ENCODE data around the gene GALK1. TPM values are rescaled to one million over a fixed set of nuclear protein-coding genes. Genes with fewer than 3 reads are reported as not detected.

GALK1 gene
- total and polyA plus RNA-seq, 2 of the 13 experiments (the other 11 are each of a cell fraction or from before 2014, with no cell fraction given): 59.9 to 93.6 TPM

DNA sequence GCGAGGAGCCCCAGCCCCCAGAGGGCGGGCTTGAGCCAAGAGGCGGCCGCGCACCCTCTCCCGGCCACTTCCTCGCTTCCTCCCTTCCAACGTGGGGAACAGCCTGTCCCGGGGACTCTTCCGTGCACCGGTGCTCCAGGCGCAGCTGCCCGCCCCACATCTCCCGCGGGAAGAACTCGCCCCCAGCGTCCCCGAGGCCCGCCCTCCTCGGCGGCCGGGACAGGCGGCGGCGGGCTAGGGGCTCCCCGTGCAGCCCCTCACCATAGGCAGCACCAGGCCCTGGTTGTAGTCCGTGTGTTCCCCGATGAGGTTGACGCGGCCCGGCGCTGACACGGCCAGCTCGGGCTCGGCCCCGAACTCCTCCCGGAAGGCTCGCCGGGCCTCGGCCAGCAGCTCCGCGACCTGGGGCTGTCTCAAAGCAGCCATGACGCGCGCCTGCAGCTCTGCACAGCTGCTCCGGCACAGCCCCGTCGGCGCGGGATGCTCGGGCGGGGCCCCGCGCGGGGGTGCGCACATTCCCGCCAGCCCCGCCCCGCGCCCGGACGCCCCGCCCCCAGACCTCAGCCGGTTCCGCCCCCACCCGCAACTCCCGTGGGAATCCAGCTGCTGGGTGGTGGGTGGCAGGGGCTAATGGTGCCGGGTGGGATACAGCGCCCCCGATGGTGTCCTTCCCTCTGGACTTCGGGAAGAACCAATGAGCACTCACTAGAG lies at the start of gene GALK1 (continued):
- TF ChIP-seq, protein P1, sequence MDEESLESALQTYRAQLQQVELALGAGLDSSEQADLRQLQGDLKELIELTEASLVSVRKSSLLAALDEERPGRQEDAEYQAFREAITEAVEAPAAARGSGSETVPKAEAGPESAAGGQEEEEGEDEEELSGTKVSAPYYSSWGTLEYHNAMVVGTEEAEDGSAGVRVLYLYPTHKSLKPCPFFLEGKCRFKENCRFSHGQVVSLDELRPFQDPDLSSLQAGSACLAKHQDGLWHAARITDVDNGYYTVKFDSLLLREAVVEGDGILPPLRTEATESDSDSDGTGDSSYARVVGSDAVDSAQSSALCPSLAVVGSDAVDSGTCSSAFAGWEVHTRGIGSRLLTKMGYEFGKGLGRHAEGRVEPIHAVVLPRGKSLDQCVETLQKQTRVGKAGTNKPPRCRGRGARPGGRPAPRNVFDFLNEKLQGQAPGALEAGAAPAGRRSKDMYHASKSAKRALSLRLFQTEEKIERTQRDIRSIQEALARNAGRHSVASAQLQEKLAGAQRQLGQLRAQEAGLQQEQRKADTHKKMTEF (CRISPR knock-in tag; IDR thresholded peaks at IDR 0.05): peak; percentile 3; the same call in 1 of the 2 replicates
- TF ChIP-seq ZNF451 (CRISPR knock-in tag; IDR thresholded peaks at IDR 0.05) (peak; percentile 59; the same call in 1 of the 2 replicates), ZNF232 (CRISPR knock-in tag; IDR thresholded peaks at IDR 0.05; ENCODE audit: borderline replicate concordance) (no peak), HCFC1 (IDR thresholded peaks at IDR 0.05; ENCODE audit: low read depth, low read length) (no peak), ZNF768 (CRISPR knock-in tag; IDR thresholded peaks at IDR 0.05) (peak; percentile 39; the same call in 1 of the 2 replicates), ZNF775 (CRISPR knock-in tag; IDR thresholded peaks at IDR 0.05; ENCODE audit: borderline replicate concordance) (no peak), ZSCAN20 (CRISPR knock-in tag; IDR thresholded peaks at IDR 0.05; ENCODE audit: borderline replicate concordance) (peak; percentile 59; the same call in 1 of the 2 replicates), ZNF883 (CRISPR knock-in tag; IDR thresholded peaks at IDR 0.05; ENCODE audit: not compliant biosample characterization) (no peak), NKX3-1 (CRISPR knock-in tag; IDR thresholded peaks at IDR 0.05) (peak; percentile 39; the same call in 1 of the 2 replicates), RFXAP (CRISPR knock-in tag; IDR thresholded peaks at IDR 0.05; ENCODE audit: borderline replicate concordance) (peak; percentile 31; the same call in 1 of the 2 replicates), CAMTA2 (CRISPR knock-in tag; IDR thresholded peaks at IDR 0.05; ENCODE audit: borderline replicate concordance) (0 out of 2 replicates have a peak, but pooled peaks have one; percentile 32)
- TF ChIP-seq, protein P2, sequence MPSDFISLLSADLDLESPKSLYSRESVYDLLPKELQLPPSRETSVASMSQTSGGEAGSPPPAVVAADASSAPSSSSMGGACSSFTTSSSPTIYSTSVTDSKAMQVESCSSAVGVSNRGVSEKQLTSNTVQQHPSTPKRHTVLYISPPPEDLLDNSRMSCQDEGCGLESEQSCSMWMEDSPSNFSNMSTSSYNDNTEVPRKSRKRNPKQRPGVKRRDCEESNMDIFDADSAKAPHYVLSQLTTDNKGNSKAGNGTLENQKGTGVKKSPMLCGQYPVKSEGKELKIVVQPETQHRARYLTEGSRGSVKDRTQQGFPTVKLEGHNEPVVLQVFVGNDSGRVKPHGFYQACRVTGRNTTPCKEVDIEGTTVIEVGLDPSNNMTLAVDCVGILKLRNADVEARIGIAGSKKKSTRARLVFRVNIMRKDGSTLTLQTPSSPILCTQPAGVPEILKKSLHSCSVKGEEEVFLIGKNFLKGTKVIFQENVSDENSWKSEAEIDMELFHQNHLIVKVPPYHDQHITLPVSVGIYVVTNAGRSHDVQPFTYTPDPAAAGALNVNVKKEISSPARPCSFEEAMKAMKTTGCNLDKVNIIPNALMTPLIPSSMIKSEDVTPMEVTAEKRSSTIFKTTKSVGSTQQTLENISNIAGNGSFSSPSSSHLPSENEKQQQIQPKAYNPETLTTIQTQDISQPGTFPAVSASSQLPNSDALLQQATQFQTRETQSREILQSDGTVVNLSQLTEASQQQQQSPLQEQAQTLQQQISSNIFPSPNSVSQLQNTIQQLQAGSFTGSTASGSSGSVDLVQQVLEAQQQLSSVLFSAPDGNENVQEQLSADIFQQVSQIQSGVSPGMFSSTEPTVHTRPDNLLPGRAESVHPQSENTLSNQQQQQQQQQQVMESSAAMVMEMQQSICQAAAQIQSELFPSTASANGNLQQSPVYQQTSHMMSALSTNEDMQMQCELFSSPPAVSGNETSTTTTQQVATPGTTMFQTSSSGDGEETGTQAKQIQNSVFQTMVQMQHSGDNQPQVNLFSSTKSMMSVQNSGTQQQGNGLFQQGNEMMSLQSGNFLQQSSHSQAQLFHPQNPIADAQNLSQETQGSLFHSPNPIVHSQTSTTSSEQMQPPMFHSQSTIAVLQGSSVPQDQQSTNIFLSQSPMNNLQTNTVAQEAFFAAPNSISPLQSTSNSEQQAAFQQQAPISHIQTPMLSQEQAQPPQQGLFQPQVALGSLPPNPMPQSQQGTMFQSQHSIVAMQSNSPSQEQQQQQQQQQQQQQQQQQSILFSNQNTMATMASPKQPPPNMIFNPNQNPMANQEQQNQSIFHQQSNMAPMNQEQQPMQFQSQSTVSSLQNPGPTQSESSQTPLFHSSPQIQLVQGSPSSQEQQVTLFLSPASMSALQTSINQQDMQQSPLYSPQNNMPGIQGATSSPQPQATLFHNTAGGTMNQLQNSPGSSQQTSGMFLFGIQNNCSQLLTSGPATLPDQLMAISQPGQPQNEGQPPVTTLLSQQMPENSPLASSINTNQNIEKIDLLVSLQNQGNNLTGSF (CRISPR knock-in tag; IDR thresholded peaks at IDR 0.05): no peak; the same call in 1 of the 2 replicates
- TF ChIP-seq, protein P3, sequence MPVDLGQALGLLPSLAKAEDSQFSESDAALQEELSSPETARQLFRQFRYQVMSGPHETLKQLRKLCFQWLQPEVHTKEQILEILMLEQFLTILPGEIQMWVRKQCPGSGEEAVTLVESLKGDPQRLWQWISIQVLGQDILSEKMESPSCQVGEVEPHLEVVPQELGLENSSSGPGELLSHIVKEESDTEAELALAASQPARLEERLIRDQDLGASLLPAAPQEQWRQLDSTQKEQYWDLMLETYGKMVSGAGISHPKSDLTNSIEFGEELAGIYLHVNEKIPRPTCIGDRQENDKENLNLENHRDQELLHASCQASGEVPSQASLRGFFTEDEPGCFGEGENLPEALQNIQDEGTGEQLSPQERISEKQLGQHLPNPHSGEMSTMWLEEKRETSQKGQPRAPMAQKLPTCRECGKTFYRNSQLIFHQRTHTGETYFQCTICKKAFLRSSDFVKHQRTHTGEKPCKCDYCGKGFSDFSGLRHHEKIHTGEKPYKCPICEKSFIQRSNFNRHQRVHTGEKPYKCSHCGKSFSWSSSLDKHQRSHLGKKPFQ (CRISPR knock-in tag; IDR thresholded peaks at IDR 0.05; ENCODE audit: insufficient replicate concordance): peak; percentile 65
- TF ChIP-seq, protein P4, sequence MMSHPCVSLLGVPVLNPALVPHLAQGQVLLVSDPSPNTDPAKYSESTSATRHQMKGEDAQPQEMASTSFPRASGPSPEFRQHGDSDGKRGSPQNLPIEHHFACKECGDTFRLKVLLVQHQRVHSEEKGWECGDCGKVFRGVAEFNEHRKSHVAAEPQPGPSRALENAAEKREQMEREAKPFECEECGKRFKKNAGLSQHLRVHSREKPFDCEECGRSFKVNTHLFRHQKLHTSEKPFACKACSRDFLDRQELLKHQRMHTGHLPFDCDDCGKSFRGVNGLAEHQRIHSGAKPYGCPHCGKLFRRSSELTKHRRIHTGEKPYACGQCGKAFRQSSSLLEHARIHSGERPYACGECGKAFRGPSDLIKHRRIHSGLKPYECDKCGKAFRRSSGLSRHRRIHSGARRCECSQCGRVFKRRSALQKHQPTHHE (CRISPR knock-in tag; IDR thresholded peaks at IDR 0.05; ENCODE audit: borderline replicate concordance): peak; percentile 68; the same call in 1 of the 2 replicates
- TF ChIP-seq, protein P5, sequence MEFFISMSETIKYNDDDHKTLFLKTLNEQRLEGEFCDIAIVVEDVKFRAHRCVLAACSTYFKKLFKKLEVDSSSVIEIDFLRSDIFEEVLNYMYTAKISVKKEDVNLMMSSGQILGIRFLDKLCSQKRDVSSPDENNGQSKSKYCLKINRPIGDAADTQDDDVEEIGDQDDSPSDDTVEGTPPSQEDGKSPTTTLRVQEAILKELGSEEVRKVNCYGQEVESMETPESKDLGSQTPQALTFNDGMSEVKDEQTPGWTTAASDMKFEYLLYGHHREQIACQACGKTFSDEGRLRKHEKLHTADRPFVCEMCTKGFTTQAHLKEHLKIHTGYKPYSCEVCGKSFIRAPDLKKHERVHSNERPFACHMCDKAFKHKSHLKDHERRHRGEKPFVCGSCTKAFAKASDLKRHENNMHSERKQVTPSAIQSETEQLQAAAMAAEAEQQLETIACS (CRISPR knock-in tag; IDR thresholded peaks at IDR 0.05): peak; percentile 68

All from HepG2 (cell line).